ENCODE data around the gene HP. TPM values are rescaled to one million over a fixed set of nuclear protein-coding genes. Genes with fewer than 3 reads are reported as not detected.

Gene HP
- total RNA-seq, 4 donors from 2014 or later, result 0.93 to 19.9 (median 1.3) TPM; not detected in 1

DNA sequence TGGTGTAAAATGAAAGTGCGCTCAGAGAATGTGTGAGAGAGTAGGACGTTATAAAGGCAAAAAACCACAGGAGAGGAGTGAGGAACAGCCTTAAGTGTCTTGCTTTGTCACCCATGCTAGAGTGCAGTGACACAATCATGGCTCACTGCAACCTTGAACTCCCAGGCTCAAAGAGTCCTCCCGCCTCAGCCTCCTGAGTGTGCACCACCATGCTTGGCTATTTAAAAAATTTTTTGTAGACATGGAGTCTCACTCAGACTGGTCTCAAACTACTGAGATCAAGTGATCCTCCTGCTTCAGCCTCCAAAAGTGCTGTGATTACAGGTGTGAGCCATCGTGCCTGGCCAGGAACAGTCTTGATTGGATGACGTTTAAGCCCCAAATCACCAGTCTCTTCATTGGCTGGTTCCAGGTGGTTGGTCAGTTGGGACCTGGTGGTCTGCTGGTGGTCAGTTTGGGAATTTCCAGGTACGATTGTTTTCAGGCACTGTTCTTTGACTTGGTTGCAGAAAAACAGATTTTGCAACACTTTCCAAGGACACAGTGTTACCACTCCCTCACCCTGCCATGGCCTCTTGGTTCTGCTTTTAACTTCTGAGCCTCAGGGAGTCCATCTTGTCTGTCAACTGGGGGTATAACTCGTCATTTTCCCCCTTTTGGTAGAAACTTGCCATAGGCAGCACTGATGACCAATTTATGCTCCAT lies 24.6 kb upstream of the HP start:
- no peaks in the 10 kb centered on the region for H3K9me3 ChIP-seq
- no peaks in the 10 kb centered on the region for H3K27me3 ChIP-seq
- 93% methylated on average over 7 of the region's 7 CpGs for WGBS, 2 donors
- H3K36me3 ChIP-seq, result no peaks in the 10 kb centered on the region
- intact Hi-C loops (cut with DNase I), result no loop called here
- peaks cover 2 to 14% of the 10 kb centered on the region in 2 donors for H3K4me1 ChIP-seq
- TF ChIP-seq, protein P1, sequence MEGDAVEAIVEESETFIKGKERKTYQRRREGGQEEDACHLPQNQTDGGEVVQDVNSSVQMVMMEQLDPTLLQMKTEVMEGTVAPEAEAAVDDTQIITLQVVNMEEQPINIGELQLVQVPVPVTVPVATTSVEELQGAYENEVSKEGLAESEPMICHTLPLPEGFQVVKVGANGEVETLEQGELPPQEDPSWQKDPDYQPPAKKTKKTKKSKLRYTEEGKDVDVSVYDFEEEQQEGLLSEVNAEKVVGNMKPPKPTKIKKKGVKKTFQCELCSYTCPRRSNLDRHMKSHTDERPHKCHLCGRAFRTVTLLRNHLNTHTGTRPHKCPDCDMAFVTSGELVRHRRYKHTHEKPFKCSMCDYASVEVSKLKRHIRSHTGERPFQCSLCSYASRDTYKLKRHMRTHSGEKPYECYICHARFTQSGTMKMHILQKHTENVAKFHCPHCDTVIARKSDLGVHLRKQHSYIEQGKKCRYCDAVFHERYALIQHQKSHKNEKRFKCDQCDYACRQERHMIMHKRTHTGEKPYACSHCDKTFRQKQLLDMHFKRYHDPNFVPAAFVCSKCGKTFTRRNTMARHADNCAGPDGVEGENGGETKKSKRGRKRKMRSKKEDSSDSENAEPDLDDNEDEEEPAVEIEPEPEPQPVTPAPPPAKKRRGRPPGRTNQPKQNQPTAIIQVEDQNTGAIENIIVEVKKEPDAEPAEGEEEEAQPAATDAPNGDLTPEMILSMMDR (IDR thresholded peaks at IDR 0.05), result no peak
- no peak for TF ChIP-seq POLR2A (IDR thresholded peaks at IDR 0.05)
- no peak for DNase-seq
- no peak overlapping the region for H3K27ac ChIP-seq
- H3K4me3 ChIP-seq (replicated peaks in 1 of 3), result no peak overlapping the region

DNA sequence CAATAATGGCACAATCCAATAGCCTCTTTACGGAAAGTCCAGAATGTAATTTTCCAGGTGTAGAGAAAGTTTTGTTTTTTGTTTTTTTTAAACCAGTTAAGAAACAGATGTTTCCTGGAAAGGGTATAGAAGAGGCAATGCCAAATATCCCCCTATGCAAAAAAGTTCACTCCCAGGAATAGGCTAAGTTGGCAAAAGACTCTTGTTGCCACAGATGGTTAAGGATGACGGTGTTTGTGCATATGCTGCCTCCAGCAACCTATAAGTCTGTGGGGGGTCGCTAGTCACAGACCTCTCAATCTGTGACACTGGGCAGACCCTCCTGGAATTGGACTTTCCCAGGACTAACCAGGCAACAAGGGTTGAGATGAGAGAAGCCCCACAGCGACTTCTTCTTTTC lies 20.9 kb upstream of the HP start:
- H3K27ac ChIP-seq, result peak overlapping the region in 1 of 3 donors; percentile 66
- intact Hi-C loops (cut with DNase I), result no loop called here
- H3K4me3 ChIP-seq (replicated peaks in 1 of 3), result no peak overlapping the region
- H3K9me3 ChIP-seq, result no peaks in the 10 kb centered on the region
- DNase-seq, result no peak
- WGBS, 2 donors, result 81 to 89% methylated on average over 4 of the region's 4 CpGs
- H3K4me1 ChIP-seq, result peaks cover 2 to 14% of the 10 kb centered on the region in 2 donors
- H3K27me3 ChIP-seq, result no peaks in the 10 kb centered on the region
- TF ChIP-seq, protein P1 (IDR thresholded peaks at IDR 0.05), result no peak
- no peak for TF ChIP-seq POLR2A (IDR thresholded peaks at IDR 0.05)
- no peaks in the 10 kb centered on the region for H3K36me3 ChIP-seq

DNA sequence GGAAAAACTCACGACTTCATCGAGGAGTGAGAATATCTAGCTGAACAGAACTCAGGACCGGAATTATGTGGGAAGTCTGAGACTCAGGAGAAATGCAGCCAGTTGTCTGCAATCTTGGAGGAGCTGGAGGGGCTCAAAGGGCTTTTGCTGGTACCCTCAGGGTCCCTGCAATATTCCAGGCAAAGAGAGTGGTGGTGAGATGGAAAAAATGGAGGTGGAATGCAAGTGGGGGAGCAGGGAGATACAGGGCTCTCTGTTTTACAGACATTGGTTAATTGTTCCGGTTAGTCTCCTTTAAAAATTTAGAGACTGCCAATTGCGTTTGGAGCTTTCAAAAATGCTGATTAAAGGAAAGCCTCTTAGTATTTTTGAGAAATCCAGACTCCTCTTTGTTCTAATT lies 18.2 kb upstream of the HP start:
- TF ChIP-seq POLR2A (IDR thresholded peaks at IDR 0.05), result no peak

DNA sequence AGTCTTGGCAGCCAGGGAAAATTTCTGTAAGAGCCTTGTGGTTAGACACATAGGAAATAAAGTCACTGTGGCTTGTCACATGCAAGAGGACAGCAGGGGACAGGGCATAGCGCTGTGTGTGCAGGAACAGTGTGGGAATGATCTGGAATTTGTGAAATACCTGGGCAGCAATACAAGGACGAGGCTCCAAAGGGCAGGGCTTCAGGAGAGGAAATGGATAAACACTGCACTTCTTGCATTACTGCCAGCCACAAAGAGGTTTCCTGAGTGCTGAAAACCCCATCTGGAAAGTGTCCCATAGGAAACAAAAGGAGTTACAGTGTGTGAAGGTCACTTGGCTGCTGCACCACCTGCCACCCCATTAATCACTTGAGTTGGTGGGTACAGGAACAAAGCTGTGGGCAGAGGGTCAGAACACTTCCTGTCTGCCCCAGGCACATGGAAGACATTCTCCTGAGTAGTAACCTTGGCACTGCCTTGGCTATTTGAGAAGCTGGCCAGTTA lies 12.1 kb upstream of the HP start:
- Histone ChIP-seq H3K4me3 (replicated peaks in 1 of 3) (no peak overlapping the region), H3K27me3 (no peaks in the 10 kb centered on the region), H3K4me1 (no peaks in the 10 kb centered on the region), H3K9me3 (no peaks in the 10 kb centered on the region), H3K36me3 (no peaks in the 10 kb centered on the region), H3K27ac (no peak overlapping the region)
- no peak for TF ChIP-seq POLR2A (IDR thresholded peaks at IDR 0.05)
- TF ChIP-seq, protein P1 (IDR thresholded peaks at IDR 0.05), result no peak
- WGBS, 2 donors, result 76 to 89% methylated on average over 2 of the region's 2 CpGs
- intact Hi-C loops (cut with DNase I), result no loop called here
- peak in 1 of 2 donors; percentile 15 for DNase-seq

More for the DNA sequence above, 18.2 kb upstream of the HP start:
- no peak for DNase-seq
- intact Hi-C loops (cut with DNase I), result no loop called here
- no peaks in the 10 kb centered on the region for H3K9me3 ChIP-seq
- no peak overlapping the region for H3K4me3 ChIP-seq (replicated peaks in 1 of 3)
- H3K4me1 ChIP-seq, result peaks cover 2 to 14% of the 10 kb centered on the region in 2 donors
- no peaks in the 10 kb centered on the region for H3K36me3 ChIP-seq
- WGBS, 2 donors, result 81 to 83% methylated on average over 5 of the region's 5 CpGs
- no peaks in the 10 kb centered on the region for H3K27me3 ChIP-seq
- H3K27ac ChIP-seq, result no peak overlapping the region

DNA sequence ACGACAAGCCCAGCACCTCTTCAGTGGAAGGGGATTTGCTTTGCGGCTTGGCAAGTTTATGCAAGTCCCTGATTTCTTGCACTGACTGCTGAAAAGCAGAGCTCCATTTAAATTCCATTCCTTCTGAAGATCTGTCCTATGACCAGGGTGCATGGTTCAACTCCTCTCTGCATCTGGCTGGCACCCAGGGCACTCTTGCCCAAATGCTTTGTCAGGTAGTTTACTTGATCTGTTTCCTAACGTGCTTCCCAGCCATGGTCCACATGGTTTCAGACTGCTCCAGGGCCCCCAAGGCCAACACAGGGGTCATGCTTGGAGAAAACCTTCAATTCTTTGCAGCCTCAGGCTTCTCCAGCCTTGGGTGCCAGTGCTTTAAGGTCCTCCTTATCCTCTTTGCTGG lies 11.2 kb upstream of the HP start:
- H3K27ac ChIP-seq, result no peak overlapping the region
- H3K36me3 ChIP-seq, result no peaks in the 10 kb centered on the region
- 64 to 70% methylated on average over 3 of the region's 3 CpGs for WGBS, 2 donors
- no peak for DNase-seq
- no peaks in the 10 kb centered on the region for H3K9me3 ChIP-seq
- H3K4me1 ChIP-seq, result no peaks in the 10 kb centered on the region
- no peaks in the 10 kb centered on the region for H3K27me3 ChIP-seq
- intact Hi-C loops (cut with DNase I), result no loop called here
- no peak overlapping the region for H3K4me3 ChIP-seq (replicated peaks in 1 of 3)
- TF ChIP-seq, protein P1 (IDR thresholded peaks at IDR 0.05), result no peak
- no peak for TF ChIP-seq POLR2A (IDR thresholded peaks at IDR 0.05)
